DOHH2 (cell line): ENCODE results near the gene DHX58.
A peak's percentile ranks its signal among the peaks of the same experiment; 100 is the strongest.

Experiments used
- H3F3A ChIP-seq: fragments of 200-600 bp; sonication (generic), shearing (Covaris generic); 2 replicates; pipeline ENCODE4 v1.6.0; 2016; ENCODE audit warnings: antibody characterized with exemption, mild to moderate bottlenecking; ENCODE audit not compliant: control insufficient read depth, insufficient read depth
- H3K27ac ChIP-seq: fragments of 200-600 bp; sonication (generic); 2 replicates; pipeline ENCODE4 v1.5.1; 2014; ENCODE audit warnings: low read depth, mild to moderate bottlenecking, low read length, moderate library complexity
- H3K27me3 ChIP-seq: fragments of 200-600 bp; sonication (generic); 2 replicates; pipeline ENCODE4 v1.6.1; 2014; ENCODE audit warnings: mild to moderate bottlenecking, low read length, mixed read lengths; ENCODE audit not compliant: control insufficient read depth
- H3K36me3 ChIP-seq: fragments of 200-600 bp; sonication (generic); 2 replicates; pipeline ENCODE4 v1.6.1; 2014; ENCODE audit warnings: mild to moderate bottlenecking, low read length, moderate library complexity, mixed read lengths; ENCODE audit not compliant: control insufficient read depth
- H3K4me1 ChIP-seq: fragments of 200-600 bp; sonication (generic); 2 replicates; pipeline ENCODE4 v1.6.1; 2014; ENCODE audit warnings: mild to moderate bottlenecking, low read length, mixed read lengths; ENCODE audit not compliant: control insufficient read depth
- H3K4me2 ChIP-seq: fragments of 200-600 bp; sonication (generic); 2 replicates; pipeline ENCODE4 v1.6.0; 2014; ENCODE audit warnings: mild to moderate bottlenecking, low read length, moderate library complexity
- H3K4me3 ChIP-seq: fragments of 200-600 bp; sonication (generic); 2 replicates; pipeline ENCODE4 v1.5.1; 2014; ENCODE audit warnings: mild to moderate bottlenecking, low read length, mixed read lengths
- H3K79me2 ChIP-seq: fragments of 200-600 bp; sonication (generic); 2 replicates; pipeline ENCODE4 v1.6.1; 2014; ENCODE audit warnings: mild to moderate bottlenecking, low read length, mixed read lengths; ENCODE audit not compliant: control insufficient read depth
- H3K9me2 ChIP-seq: fragments of 200-600 bp; sonication (generic); replicated peaks from 2 replicates; pipeline ENCODE4 v1.6.1; 2014; ENCODE audit warnings: mild to moderate bottlenecking, low read length, mixed read lengths; ENCODE audit not compliant: control insufficient read depth
- H3K9me3 ChIP-seq: fragments of 200-600 bp; sonication (generic); 2 replicates; pipeline ENCODE4 v1.6.1; 2014; ENCODE audit warnings: antibody characterized with exemption, low read length, mixed read lengths; ENCODE audit not compliant: control insufficient read depth, insufficient read depth
- H4K20me1 ChIP-seq: fragments of 200-600 bp; sonication (generic); 2 replicates; pipeline ENCODE4 v1.6.0; 2014; ENCODE audit warnings: low read depth, mild to moderate bottlenecking, antibody characterized with exemption, low read length, moderate library complexity; ENCODE audit not compliant: control insufficient read depth, insufficient read depth
- EZH2phosphoT487 ChIP-seq: fragments of 200-600 bp; sonication (generic); IDR thresholded peaks from 2 replicates; pipeline ENCODE4 v1.6.1; 2017; ENCODE audit warnings: borderline replicate concordance, mild to moderate bottlenecking, antibody characterized with exemption, low read length, moderate library complexity, mixed read lengths
- TF ChIP-seq, protein P1 (sequence below): fragments of 200-600 bp; sonication (generic); IDR thresholded peaks from one replicate; pipeline ENCODE4 v1.5.1; 2014; ENCODE audit warnings: antibody characterized with exemption, mild to moderate bottlenecking, low read depth, low read length; ENCODE audit not compliant: poor library complexity, severe bottlenecking

Gene DHX58

DNA sequence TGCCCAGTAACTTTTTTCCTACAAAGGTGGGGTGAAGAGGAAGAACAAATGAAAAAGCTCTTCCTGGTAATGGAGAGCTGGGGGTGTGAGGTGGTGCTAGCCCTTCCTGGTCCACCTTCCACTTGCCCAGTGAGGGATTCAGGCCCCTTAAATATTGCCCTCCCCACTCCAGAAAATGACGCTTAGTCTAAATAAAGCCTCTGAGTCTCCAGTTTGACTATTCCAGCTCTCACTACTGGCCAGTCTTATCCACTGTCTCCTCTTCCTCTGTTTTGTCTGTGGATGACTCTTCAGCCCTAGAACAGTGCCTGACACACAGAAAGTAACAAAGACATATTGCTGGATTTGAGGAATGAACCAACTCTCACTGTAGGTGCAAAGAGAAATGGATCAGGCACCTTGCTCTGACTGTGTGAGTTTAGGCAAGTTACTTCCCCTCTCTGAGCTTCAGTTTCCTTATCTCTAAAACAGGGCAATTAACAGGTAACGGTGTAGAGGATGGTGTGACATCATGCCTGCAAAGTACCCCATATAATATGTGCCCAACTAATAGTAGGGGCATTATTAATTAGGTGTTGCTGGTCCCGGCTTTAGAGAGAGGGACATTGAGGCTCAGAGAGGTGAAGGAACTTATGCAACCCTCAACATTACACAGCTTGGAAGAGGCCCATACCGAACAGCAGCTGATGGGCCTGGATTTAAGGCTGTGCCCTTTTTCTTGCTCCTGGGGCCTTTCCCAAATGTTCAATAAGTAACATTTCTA is 35.5 kb downstream of the DHX58 start:
- Histone ChIP-seq H3K27me3 (peaks cover 38% of the 10 kb centered on the region), H3F3A (no peaks in the 10 kb centered on the region), H3K4me1 (peaks cover 4% of the 10 kb centered on the region; the same call in 1 of the 2 replicates), H3K9me3 (no peaks in the 10 kb centered on the region), H3K36me3 (no peaks in the 10 kb centered on the region), H3K27ac (no peak overlapping the region), H4K20me1 (no peaks in the 10 kb centered on the region), H3K9me2 (no peaks in the 10 kb centered on the region), H3K79me2 (no peaks in the 10 kb centered on the region), H3K4me2 (no peak overlapping the region), H3K4me3 (no peak overlapping the region)
- TF ChIP-seq, protein P1, sequence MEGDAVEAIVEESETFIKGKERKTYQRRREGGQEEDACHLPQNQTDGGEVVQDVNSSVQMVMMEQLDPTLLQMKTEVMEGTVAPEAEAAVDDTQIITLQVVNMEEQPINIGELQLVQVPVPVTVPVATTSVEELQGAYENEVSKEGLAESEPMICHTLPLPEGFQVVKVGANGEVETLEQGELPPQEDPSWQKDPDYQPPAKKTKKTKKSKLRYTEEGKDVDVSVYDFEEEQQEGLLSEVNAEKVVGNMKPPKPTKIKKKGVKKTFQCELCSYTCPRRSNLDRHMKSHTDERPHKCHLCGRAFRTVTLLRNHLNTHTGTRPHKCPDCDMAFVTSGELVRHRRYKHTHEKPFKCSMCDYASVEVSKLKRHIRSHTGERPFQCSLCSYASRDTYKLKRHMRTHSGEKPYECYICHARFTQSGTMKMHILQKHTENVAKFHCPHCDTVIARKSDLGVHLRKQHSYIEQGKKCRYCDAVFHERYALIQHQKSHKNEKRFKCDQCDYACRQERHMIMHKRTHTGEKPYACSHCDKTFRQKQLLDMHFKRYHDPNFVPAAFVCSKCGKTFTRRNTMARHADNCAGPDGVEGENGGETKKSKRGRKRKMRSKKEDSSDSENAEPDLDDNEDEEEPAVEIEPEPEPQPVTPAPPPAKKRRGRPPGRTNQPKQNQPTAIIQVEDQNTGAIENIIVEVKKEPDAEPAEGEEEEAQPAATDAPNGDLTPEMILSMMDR, result no peak
- no peak for TF ChIP-seq EZH2phosphoT487

DNA sequence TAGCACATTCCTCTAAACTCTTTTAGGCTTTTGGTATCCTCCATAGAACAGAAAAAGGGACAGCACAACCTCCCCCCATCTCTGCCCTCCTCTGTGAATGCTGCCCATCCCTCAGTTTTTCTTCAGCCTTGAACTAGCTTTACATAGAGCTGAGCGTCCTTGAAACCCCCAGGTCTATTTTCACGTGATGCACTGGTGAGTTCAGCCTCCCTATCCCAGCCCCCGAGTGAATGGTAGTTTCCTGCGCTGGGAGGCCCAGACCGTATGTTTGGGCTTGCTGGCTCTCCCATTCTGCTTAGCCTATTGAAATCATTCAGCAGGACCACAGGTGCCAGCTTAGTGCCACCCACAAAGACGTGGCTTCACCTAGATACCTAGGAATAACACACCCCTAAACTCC is 36.7 kb downstream of the DHX58 start:
- TF ChIP-seq, protein P1, result no peak
- no peak for TF ChIP-seq EZH2phosphoT487
- Histone ChIP-seq H3K4me1 (peaks cover 9% of the 10 kb centered on the region; the same call in 1 of the 2 replicates), H3K27ac (no peak overlapping the region), H3F3A (no peaks in the 10 kb centered on the region), H3K4me2 (no peak overlapping the region), H3K36me3 (no peaks in the 10 kb centered on the region), H4K20me1 (no peaks in the 10 kb centered on the region), H3K79me2 (no peaks in the 10 kb centered on the region), H3K9me3 (no peaks in the 10 kb centered on the region), H3K9me2 (no peaks in the 10 kb centered on the region), H3K4me3 (no peak overlapping the region), H3K27me3 (peaks cover 47% of the 10 kb centered on the region)

DNA sequence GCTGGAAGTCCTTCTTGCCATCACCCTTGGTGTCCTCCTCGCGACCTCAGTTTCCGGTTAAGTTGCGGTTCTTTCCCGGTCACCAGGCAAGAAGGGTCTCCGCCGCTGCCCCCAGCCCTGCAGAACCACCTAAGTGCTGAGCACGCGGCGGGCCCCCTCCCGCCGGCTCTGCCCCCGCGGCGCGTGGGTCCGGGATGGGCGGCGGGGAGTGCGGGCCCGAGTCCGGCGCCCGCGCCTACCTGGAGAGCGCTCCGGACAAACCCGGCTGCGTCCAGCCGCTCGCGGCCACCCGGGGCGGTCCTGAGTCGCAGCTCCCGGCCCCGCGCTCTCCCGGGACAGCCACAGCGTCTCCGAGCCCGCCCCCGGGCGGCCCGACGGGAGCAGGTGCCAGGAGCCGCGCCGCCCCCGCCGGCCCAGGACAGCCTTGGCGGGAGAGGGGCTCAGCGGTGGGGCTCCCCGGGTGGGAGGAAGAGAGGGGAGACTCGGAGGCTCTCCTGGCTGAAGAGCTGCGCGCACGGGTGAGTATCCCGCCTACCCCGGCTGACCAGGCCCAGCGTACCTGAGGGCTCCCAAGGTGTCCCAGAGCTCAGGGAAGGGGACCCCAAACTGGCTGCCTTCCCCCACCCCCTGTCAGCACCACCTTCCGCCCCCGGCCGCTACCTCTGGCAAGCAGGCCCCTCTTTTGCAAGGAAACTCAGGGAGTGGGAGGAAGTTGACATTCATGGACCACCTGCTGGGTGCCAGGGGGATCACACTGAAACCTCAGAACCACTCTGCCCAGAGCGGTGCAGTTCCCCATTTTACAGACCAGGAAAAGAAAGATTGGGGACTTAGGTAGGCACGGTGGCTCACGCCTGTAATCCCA is 40.0 kb downstream of the DHX58 start:
- TF ChIP-seq, protein P1, result no peak
- 0 out of 2 replicates have a peak, but pooled peaks have one; percentile 35 for TF ChIP-seq EZH2phosphoT487
- H3K36me3 ChIP-seq, result no peaks in the 10 kb centered on the region
- H3K4me1 ChIP-seq, result peaks cover 9% of the 10 kb centered on the region; the same call in 1 of the 2 replicates
- H3K9me2 ChIP-seq, result no peaks in the 10 kb centered on the region
- no peaks in the 10 kb centered on the region for H3K79me2 ChIP-seq
- no peak overlapping the region for H3K4me3 ChIP-seq
- H3K27me3 ChIP-seq, result peaks cover 44% of the 10 kb centered on the region
- no peaks in the 10 kb centered on the region for H4K20me1 ChIP-seq
- no peak overlapping the region for H3K27ac ChIP-seq
- no peaks in the 10 kb centered on the region for H3F3A ChIP-seq
- peak overlapping the region; percentile 8; the same call in 1 of the 2 replicates for H3K4me2 ChIP-seq
- H3K9me3 ChIP-seq, result no peaks in the 10 kb centered on the region
